ENCODE data around the gene ASCC1.

DNA sequence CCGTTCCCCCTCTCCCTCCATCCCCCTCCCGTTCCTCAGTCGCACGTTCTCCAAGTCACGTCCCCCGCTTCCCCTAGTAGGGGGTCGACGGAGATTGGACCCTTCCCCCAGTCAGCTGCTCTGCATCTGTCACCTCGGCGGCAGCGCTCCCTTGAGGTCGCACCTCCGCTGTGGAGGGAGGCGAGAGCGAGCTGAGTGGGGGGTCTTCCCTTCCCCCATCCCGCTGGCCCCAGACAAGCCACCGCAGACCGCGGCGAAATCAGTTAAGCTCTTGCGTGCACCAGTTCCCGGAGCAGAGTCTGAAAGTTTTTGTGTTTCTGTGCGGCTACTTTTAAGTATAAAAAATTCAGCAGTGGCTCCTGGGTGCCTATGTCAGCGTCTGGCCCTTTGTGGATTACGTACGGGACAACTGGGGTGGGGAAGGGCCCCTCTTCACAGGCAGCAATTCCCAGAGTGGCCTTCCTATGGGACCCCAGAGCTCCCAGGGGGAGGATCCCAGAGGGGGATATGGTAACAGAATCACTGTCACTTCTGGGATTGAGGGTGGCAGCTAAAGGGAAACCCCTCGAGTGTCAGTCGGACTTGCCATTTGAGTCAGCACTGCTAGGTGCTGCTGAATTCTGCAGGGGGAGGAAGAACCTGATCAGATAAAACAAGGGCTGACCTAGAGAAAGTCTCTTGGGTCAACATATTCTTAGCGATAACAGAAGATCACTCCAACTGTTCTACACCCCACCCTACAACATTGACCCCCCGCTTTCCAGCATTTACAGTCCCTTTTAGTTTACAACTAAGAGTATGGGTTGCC is 45.1 kb upstream of the ASCC1 start:
- TF ChIP-seq EZH2 (IDR thresholded peaks at IDR 0.05; ENCODE audit: low read length, unreplicated experiment) (no peak), CTCF (conservative IDR thresholded peaks at IDR 0.05; ENCODE audit: low read depth, low read length) (no peak), EZH2phosphoT487 (IDR thresholded peaks at IDR 0.05; ENCODE audit: borderline replicate concordance, low read length) (no peak)

All from PC-3 (cell line).